Esophagus squamous epithelium (tissue), 4 donors: Measurements from ENCODE around the gene PPP2R5C.

ENCODE experiments used
- POLR2A ChIP-seq, 4 donors: fragments of 450-650 bp; IDR thresholded peaks; one replicate each; pipeline ENCODE4 v1.6.1; 2017; ENCODE audit warnings: antibody characterized with exemption in 4 of 4, mild to moderate bottlenecking in 4 of 4, moderate library complexity in 3 of 4
- TF ChIP-seq, protein P1 (sequence below), 6 experiments: fragments of 450-650 bp in 4 of 6; fragments of 200-600 bp in 2 of 6; sonication (generic) in 2 of 6; IDR thresholded peaks; one replicate each; pipeline ENCODE4 v1.5.1; 2016 to 2019; ENCODE audit warnings: antibody characterized with exemption in 6 of 6, mild to moderate bottlenecking in 4 of 6, moderate library complexity in 4 of 6

DNA sequence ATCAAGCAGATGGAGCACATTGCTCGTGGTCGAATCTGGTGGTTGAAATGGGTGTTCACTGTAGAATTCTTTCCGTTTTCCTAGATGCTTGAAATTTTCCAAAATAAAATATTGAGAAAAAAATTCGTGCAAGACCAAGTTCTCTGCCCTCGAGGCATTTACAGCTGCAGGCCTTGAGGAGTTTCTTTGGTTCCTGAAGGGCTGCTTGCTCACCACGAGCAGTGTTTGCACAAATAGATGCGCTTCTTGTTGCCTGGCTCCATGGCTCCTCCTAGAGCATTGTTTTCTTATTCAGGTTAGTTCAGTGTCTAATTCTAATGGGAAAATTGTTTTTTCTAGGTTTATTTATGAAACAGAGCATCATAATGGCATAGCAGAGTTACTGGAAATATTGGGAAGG lies 128.4 kb downstream of the PPP2R5C start:
- TF ChIP-seq, protein P1, sequence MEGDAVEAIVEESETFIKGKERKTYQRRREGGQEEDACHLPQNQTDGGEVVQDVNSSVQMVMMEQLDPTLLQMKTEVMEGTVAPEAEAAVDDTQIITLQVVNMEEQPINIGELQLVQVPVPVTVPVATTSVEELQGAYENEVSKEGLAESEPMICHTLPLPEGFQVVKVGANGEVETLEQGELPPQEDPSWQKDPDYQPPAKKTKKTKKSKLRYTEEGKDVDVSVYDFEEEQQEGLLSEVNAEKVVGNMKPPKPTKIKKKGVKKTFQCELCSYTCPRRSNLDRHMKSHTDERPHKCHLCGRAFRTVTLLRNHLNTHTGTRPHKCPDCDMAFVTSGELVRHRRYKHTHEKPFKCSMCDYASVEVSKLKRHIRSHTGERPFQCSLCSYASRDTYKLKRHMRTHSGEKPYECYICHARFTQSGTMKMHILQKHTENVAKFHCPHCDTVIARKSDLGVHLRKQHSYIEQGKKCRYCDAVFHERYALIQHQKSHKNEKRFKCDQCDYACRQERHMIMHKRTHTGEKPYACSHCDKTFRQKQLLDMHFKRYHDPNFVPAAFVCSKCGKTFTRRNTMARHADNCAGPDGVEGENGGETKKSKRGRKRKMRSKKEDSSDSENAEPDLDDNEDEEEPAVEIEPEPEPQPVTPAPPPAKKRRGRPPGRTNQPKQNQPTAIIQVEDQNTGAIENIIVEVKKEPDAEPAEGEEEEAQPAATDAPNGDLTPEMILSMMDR (IDR thresholded peaks at IDR 0.05): peak in 1 of 6 experiments; percentile 12
- no peak for TF ChIP-seq POLR2A (IDR thresholded peaks at IDR 0.05)
